Body of pancreas (tissue), 4 donors: Measurements from ENCODE around the gene E2F1. TPM values are rescaled to one million over a fixed set of nuclear protein-coding genes. Genes with fewer than 3 reads are reported as not detected.

Experiments
- ATAC-seq: fragments of 150-250 bp; one replicate; pipeline ENCODE4 v1.9.1; 2016
- DNase-seq, 4 donors: peaks; one replicate each; pipeline ENCODE4 v3.0.0-alpha.2; 2019
- H3K27ac ChIP-seq, 4 donors: fragments of 200-600 bp; sonication (generic); 1 replicate in 3 of 4; 2 replicates in 1 of 4; pipeline versions ENCODE4 v1.5.1 to v1.6.1; 2016 to 2019; ENCODE audit warnings: mild to moderate bottlenecking in 1 of 4, mixed read lengths in 1 of 4, moderate library complexity in 1 of 4
- H3K27me3 ChIP-seq, 2 donors: fragments of 200-600 bp; sonication (generic); one replicate each; pipeline ENCODE4 v1.6.0; 2016; ENCODE audit warnings: mild to moderate bottlenecking in 1 of 2
- H3K36me3 ChIP-seq, 2 donors: fragments of 200-600 bp; sonication (generic); replicated peaks in 1 of 2; 2 replicates each; pipeline ENCODE4 v1.5.1; 2016; ENCODE audit warnings: low read depth in 2 of 2; ENCODE audit not compliant: insufficient read depth in 1 of 2
- H3K4me1 ChIP-seq: fragments of 200-600 bp; sonication (generic); one replicate; pipeline ENCODE4 v1.6.0; 2016
- H3K4me3 ChIP-seq, 2 donors: fragments of 200-600 bp; sonication (generic); 1 replicate in 1 of 2; 2 replicates in 1 of 2; pipeline ENCODE4 v1.5.1; 2016 to 2019
- H3K9me3 ChIP-seq, 3 donors: fragments of 200-600 bp; sonication (generic); 1 replicate in 2 of 3; 2 replicates in 1 of 3; pipeline ENCODE4 v1.5.1; 2016
- POLR2A ChIP-seq, 3 donors: fragments of 450-650 bp; IDR thresholded peaks; one replicate each; pipeline ENCODE4 v1.6.1; 2016; ENCODE audit warnings: antibody characterized with exemption in 3 of 3, mild to moderate bottlenecking in 2 of 3
- WGBS, 2 donors: methylation state at CpG; one replicate each; pipeline ENCODE4 v1.1.5; 2017; 5-methylcytosine and 5-hydroxymethylcytosine counted together
- intact Hi-C: fragments of 100-400 bp; cut with DNase I; formaldehyde crosslinking; loops from one replicate; pipeline ENCODE4 v1.15.1; 2023
- total RNA-seq, 2 donors: library from RNA; depleted of rRNA; stranded (reverse); fragments of >200 nt; gene quantifications; one replicate each; pipeline ENCODE4 v1.1.0, GENCODE V29; 2016
- TF ChIP-seq, protein P1 (sequence below), 7 experiments: fragments of 450-650 bp in 4 of 7; fragments of 200-600 bp in 3 of 7; sonication (generic) in 3 of 7; IDR thresholded peaks; one replicate each; pipeline ENCODE4 v1.5.1; 2016 to 2019; ENCODE audit warnings: antibody characterized with exemption in 7 of 7

The E2F1 gene
- total RNA-seq, 2 donors from 2014 or later = 0.66 TPM; not detected in 1

GRCh38 chr20:33730946-33731692 is 44.9 kb upstream of the E2F1 start:
- H3K27ac ChIP-seq = peak overlapping the region; percentile 87 to 99 (median 98)
- H3K4me3 ChIP-seq = no peak overlapping the region
- DNase-seq = peak in 2 of 4 donors; percentile 10 to 19
- intact Hi-C loops = no loop called here
- no peak for TF ChIP-seq POLR2A (IDR thresholded peaks at IDR 0.05)
- TF ChIP-seq, protein P1, sequence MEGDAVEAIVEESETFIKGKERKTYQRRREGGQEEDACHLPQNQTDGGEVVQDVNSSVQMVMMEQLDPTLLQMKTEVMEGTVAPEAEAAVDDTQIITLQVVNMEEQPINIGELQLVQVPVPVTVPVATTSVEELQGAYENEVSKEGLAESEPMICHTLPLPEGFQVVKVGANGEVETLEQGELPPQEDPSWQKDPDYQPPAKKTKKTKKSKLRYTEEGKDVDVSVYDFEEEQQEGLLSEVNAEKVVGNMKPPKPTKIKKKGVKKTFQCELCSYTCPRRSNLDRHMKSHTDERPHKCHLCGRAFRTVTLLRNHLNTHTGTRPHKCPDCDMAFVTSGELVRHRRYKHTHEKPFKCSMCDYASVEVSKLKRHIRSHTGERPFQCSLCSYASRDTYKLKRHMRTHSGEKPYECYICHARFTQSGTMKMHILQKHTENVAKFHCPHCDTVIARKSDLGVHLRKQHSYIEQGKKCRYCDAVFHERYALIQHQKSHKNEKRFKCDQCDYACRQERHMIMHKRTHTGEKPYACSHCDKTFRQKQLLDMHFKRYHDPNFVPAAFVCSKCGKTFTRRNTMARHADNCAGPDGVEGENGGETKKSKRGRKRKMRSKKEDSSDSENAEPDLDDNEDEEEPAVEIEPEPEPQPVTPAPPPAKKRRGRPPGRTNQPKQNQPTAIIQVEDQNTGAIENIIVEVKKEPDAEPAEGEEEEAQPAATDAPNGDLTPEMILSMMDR (IDR thresholded peaks at IDR 0.05) = no peak
- H3K36me3 ChIP-seq = no peaks in the 10 kb centered on the region
- no peak for ATAC-seq
- no peaks in the 10 kb centered on the region for H3K27me3 ChIP-seq
- WGBS, 2 donors = 83 to 84% methylated on average over 18 of the region's 18 CpGs
- peaks cover 0 to 4% (median 0%) of the 10 kb centered on the region in 3 donors for H3K9me3 ChIP-seq
- H3K4me1 ChIP-seq = peaks cover 32% of the 10 kb centered on the region

GRCh38 chr20:33729101-33729500 is 42.9 kb upstream of the E2F1 start:
- no peak overlapping the region for H3K27ac ChIP-seq
- H3K27me3 ChIP-seq = no peaks in the 10 kb centered on the region
- peaks cover 26% of the 10 kb centered on the region for H3K4me1 ChIP-seq
- no peaks in the 10 kb centered on the region for H3K9me3 ChIP-seq
- ATAC-seq (no peak), DNase-seq (no peak)
- H3K36me3 ChIP-seq = no peaks in the 10 kb centered on the region
- TF ChIP-seq, protein P1 (IDR thresholded peaks at IDR 0.05) = no peak
- no peak for TF ChIP-seq POLR2A (IDR thresholded peaks at IDR 0.05)
- intact Hi-C loops = no loop called here
- 52 to 55% methylated on average over 4 of the region's 4 CpGs for WGBS, 2 donors
- H3K4me3 ChIP-seq = no peak overlapping the region

DNA sequence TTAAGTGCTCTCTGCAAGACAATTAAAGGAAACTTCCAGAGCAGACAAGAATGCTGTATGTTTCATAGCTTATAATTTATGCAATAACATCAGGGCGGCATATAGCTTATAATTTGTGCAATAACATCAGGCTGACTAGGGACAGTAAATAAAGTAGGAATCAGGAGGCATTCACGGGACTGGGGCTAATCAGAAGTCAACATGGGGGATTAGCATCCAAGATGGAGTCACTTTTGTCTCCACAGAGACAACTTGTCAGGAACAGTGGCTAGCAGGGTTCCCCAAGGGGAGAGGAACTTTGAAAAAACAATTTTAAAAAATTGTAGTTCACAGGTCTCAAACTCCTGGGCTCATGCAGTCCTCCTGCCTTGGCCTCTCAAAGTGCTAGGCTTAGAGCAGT is 42.3 kb upstream of the E2F1 start:
- 76 to 77% methylated on average over 2 of the region's 2 CpGs for WGBS, 2 donors
- H3K9me3 ChIP-seq = no peaks in the 10 kb centered on the region
- no peak overlapping the region for H3K4me3 ChIP-seq
- intact Hi-C loops = no loop called here
- ATAC-seq = no peak
- H3K4me1 ChIP-seq = peaks cover 19% of the 10 kb centered on the region
- H3K36me3 ChIP-seq = no peaks in the 10 kb centered on the region
- no peak for DNase-seq
- TF ChIP-seq, protein P1 (IDR thresholded peaks at IDR 0.05) = no peak
- no peak for TF ChIP-seq POLR2A (IDR thresholded peaks at IDR 0.05)
- no peak overlapping the region for H3K27ac ChIP-seq
- H3K27me3 ChIP-seq = no peaks in the 10 kb centered on the region

- no peaks in the 10 kb centered on the region for H3K27me3 ChIP-seq
- H3K9me3 ChIP-seq = no peaks in the 10 kb centered on the region
- no peak overlapping the region for H3K4me3 ChIP-seq
- no peaks in the 10 kb centered on the region for H3K36me3 ChIP-seq
- H3K4me1 ChIP-seq = peaks cover 13% of the 10 kb centered on the region
- TF ChIP-seq, protein P1 (IDR thresholded peaks at IDR 0.05) = no peak
- TF ChIP-seq POLR2A (IDR thresholded peaks at IDR 0.05) = no peak
- ATAC-seq (no peak), DNase-seq (no peak)
- WGBS, 2 donors = 66 to 71% methylated on average over 3 of the region's 3 CpGs
- no peak overlapping the region for H3K27ac ChIP-seq
- intact Hi-C loops = no loop called here
These were observed 41.6 kb upstream of the E2F1 start for GRCh38 chr20:33727806-33728205.

DNA sequence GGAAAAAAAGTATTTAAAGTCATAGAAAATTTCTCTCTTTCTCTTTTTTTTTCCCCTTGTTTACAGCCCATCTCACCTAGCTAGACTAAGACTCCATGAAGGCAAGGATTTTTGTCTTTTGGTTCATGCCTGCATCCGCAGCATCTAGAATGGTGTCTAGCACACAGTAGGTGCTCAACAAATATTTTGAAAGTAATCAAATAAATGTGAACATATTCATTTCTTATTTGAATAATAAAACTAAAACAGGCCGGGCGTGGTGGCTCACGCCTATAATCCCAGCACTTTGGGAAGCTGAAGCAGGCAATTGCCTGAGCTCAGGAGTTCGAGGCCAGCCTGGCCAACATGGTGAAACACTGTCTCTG is 40.9 kb upstream of the E2F1 start:
- no peaks in the 10 kb centered on the region for H3K27me3 ChIP-seq
- intact Hi-C loops = no loop called here
- no peaks in the 10 kb centered on the region for H3K36me3 ChIP-seq
- DNase-seq = no peak
- H3K9me3 ChIP-seq = no peaks in the 10 kb centered on the region
- TF ChIP-seq, protein P1 (IDR thresholded peaks at IDR 0.05) = no peak
- no peak for TF ChIP-seq POLR2A (IDR thresholded peaks at IDR 0.05)
- H3K4me1 ChIP-seq = peaks cover 7% of the 10 kb centered on the region
- H3K4me3 ChIP-seq = no peak overlapping the region
- no peak overlapping the region for H3K27ac ChIP-seq
- WGBS, 2 donors = 86 to 87% methylated on average over 5 of the region's 5 CpGs
- no peak for ATAC-seq
